Endodermal cell (in vitro differentiated cells): ENCODE measurements around the gene TKT. TPM values are rescaled to one million over a fixed set of nuclear protein-coding genes. Genes with fewer than 3 reads are reported as not detected.

ENCODE experiments used
- DNase-seq: peaks from one replicate; pipeline ENCODE4 v3.0.0-alpha.2; 2017
- H3K27ac ChIP-seq: 2 replicates; pipeline ENCODE4 v1.5.1; 2013; ENCODE audit warnings: mild to moderate bottlenecking, low read depth, low read length, moderate library complexity
- H3K27me3 ChIP-seq: 2 replicates; pipeline ENCODE4 v1.6.1; 2013; ENCODE audit warnings: mild to moderate bottlenecking, low read length, moderate library complexity; ENCODE audit not compliant: insufficient read depth, control insufficient read depth, poor library complexity, severe bottlenecking
- H3K36me3 ChIP-seq: 2 replicates; pipeline ENCODE4 v1.7.0; 2013; ENCODE audit warnings: mild to moderate bottlenecking, low read length, moderate library complexity; ENCODE audit not compliant: control insufficient read depth, insufficient read depth
- H3K4me1 ChIP-seq: one replicate; pipeline ENCODE4 v1.7.0; 2013; ENCODE audit warnings: low read length; ENCODE audit not compliant: control insufficient read depth, insufficient read depth
- H3K4me3 ChIP-seq: 2 replicates; pipeline ENCODE4 v1.5.1; 2013; ENCODE audit warnings: mild to moderate bottlenecking, low read length, moderate library complexity
- H3K9ac ChIP-seq: 2 replicates; pipeline ENCODE4 v1.6.1; 2013; ENCODE audit warnings: mild to moderate bottlenecking, low read length, moderate library complexity; ENCODE audit not compliant: poor library complexity, severe bottlenecking; ENCODE audit errors: extremely low read depth
- H3K9me3 ChIP-seq: 2 replicates; pipeline ENCODE4 v1.6.1; 2013; ENCODE audit warnings: mild to moderate bottlenecking, low read length, moderate library complexity; ENCODE audit not compliant: control insufficient read depth
- H3K27ac Mint-ChIP-seq: 2 replicates; pipeline ENCODE4 v1.8.0; 2020; ENCODE audit warnings: mixed read lengths
- H3K27me3 Mint-ChIP-seq: 2 replicates; pipeline ENCODE4 v1.8.0; 2021; ENCODE audit warnings: mild to moderate bottlenecking, mixed read lengths; ENCODE audit not compliant: insufficient read depth
- H3K36me3 Mint-ChIP-seq: 2 replicates; pipeline ENCODE4 v1.8.0; 2020; ENCODE audit warnings: low read depth, mixed read lengths
- H3K4me1 Mint-ChIP-seq: 2 replicates; pipeline ENCODE4 v1.8.0; 2020; ENCODE audit warnings: mixed read lengths
- H3K4me3 Mint-ChIP-seq: 2 replicates; pipeline ENCODE4 v1.8.0; 2020; ENCODE audit warnings: mild to moderate bottlenecking, moderate library complexity, mixed read lengths
- H3K9me3 Mint-ChIP-seq: 2 replicates; pipeline ENCODE4 v1.8.0; 2020; ENCODE audit warnings: mild to moderate bottlenecking, mixed read lengths
- CTCF ChIP-seq: fragments of 200-600 bp; sonication (generic); conservative IDR thresholded peaks from 2 replicates; pipeline ENCODE4 v1.5.0; 2021; ENCODE audit warnings: antibody characterized with exemption, mild to moderate bottlenecking
- WGBS, 2 experiments: methylation state at CpG; one replicate each; pipeline versions ENCODE4 v1.1.5 to v1.1.7; 2013; ENCODE audit warnings: missing lambda C conversion rate in 2 of 2, mixed read lengths in 1 of 2; ENCODE audit not compliant: insufficient coverage in 1 of 2, insufficient read length in 1 of 2; 5-methylcytosine and 5-hydroxymethylcytosine counted together
- total RNA-seq, 2 donors: library from RNA; stranded (reverse); fragmentation: NEBNext Ultra II Directional in 1 of 2; extraction: Animal tissue kit (Norgen Biotek cat#: 25700) in 1 of 2; gene quantifications; 2 replicates in 1 of 2; 3 replicates in 1 of 2; pipeline ENCODE4 v1.2.1, GENCODE V29; 2021

TKT gene
- total RNA-seq, 2 donors from 2014 or later = 373 to 472 TPM

GRCh38 chr3:53235545-53235944 is 20.3 kb downstream of the TKT start:
- no peaks in the 10 kb centered on the region for H3K27me3 Mint-ChIP-seq
- no peak for DNase-seq
- 93 to 100% methylated on average over 2 to 6 of the region's 6 CpGs for WGBS, 2 experiments
- Histone ChIP-seq H3K4me1 (no peaks in the 10 kb centered on the region), H3K9me3 (no peaks in the 10 kb centered on the region), H3K4me3 (no peak overlapping the region), H3K27me3 (no peaks in the 10 kb centered on the region), H3K36me3 (peaks cover 72% of the 10 kb centered on the region), H3K9ac (no peak overlapping the region), H3K27ac (peak overlapping the region; percentile 70)
- H3K4me1 Mint-ChIP-seq = peaks cover 2% of the 10 kb centered on the region
- no peak for TF ChIP-seq CTCF
- peaks cover 80% of the 10 kb centered on the region for H3K36me3 Mint-ChIP-seq
- no peaks in the 10 kb centered on the region for H3K9me3 Mint-ChIP-seq
- H3K27ac Mint-ChIP-seq = peak overlapping the region; percentile 64
- no peak overlapping the region for H3K4me3 Mint-ChIP-seq

DNA sequence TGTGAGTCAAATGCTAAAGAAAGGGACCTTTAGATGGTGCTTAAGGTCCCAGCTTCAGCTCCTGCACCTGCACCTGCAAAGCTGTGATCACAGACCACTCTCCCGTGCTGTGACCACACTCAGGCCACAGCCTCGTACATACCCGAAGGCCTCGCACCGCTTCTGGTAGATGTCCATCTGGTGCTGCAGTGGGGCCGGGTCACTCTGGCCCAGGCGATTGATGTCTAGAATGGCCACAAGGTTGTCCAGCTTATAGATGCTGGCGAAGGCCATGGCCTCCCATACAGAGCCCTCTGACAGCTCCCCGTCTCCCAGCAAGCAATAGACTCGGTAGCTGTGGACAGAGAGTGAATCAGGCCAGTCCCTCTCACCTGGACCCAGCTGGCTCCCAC is 21.0 kb downstream of the TKT start:
- H3K4me1 ChIP-seq = no peaks in the 10 kb centered on the region
- no peak overlapping the region for H3K9ac ChIP-seq
- H3K36me3 ChIP-seq = peaks cover 72% of the 10 kb centered on the region
- Mint-ChIP-seq H3K27ac (peak overlapping the region; percentile 40), H3K9me3 (no peaks in the 10 kb centered on the region), H3K27me3 (no peaks in the 10 kb centered on the region), H3K36me3 (peaks cover 80% of the 10 kb centered on the region), H3K4me3 (no peak overlapping the region), H3K4me1 (peaks cover 1% of the 10 kb centered on the region)
- no peaks in the 10 kb centered on the region for H3K9me3 ChIP-seq
- H3K27me3 ChIP-seq = no peaks in the 10 kb centered on the region
- WGBS, 2 experiments = 96 to 100% methylated on average over 9 to 10 of the region's 10 CpGs
- TF ChIP-seq CTCF = no peak
- H3K27ac ChIP-seq = no peak overlapping the region
- H3K4me3 ChIP-seq = no peak overlapping the region
- no peak for DNase-seq

DNA sequence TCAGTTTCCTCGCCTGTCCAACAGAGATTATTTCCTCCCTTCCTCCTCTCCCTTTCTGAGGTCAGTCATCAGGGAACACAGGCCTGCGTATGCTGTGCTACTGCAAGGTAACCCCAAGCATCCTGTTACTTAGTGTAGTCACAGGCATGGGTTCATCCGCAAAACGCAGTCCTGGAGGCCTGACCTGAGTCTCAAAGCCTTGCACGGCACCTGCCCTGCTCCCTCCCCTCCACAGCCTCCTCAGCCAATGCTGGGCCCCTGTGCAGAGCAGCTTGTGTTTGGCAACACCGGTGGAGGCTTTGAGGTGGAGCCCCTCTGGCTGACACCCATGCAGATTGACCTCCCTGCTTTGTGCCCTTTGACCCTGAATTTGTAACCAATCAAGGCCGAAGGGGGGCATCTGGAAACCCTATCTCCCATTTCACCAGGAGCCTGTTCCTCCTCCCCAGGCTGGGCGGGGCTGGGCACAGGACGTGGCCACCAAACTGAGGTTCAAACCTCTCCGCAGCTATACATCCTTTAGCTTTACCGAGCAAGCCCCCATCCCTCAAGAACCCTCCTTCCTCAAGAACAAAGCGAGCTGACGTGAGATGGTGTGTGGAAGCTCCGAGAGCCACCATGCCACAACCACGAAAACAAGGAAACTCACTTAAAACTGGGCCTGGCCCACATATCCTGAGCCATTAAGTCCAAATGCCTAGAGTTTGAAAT is 21.5 kb downstream of the TKT start:
- no peaks in the 10 kb centered on the region for H3K9me3 ChIP-seq
- peak overlapping the region; percentile 40 for H3K27ac Mint-ChIP-seq
- no peaks in the 10 kb centered on the region for H3K4me1 ChIP-seq
- H3K9ac ChIP-seq = no peak overlapping the region
- no peaks in the 10 kb centered on the region for H3K27me3 ChIP-seq
- H3K36me3 Mint-ChIP-seq = peaks cover 80% of the 10 kb centered on the region
- no peak overlapping the region for H3K27ac ChIP-seq
- no peak for DNase-seq
- no peaks in the 10 kb centered on the region for H3K27me3 Mint-ChIP-seq
- no peak overlapping the region for H3K4me3 Mint-ChIP-seq
- H3K36me3 ChIP-seq = peaks cover 73% of the 10 kb centered on the region
- no peaks in the 10 kb centered on the region for H3K4me1 Mint-ChIP-seq
- no peak overlapping the region for H3K4me3 ChIP-seq
- 88 to 96% methylated on average over 11 to 15 of the region's 15 CpGs for WGBS, 2 experiments
- no peak for TF ChIP-seq CTCF
- no peaks in the 10 kb centered on the region for H3K9me3 Mint-ChIP-seq
